PFSK-1 (cell line): ENCODE results near the gene SORBS1.

ENCODE experiments used
- FOXP2 ChIP-seq: optimal IDR thresholded peaks from 2 replicates; pipeline ENCODE3; 2011; ENCODE audit warnings: borderline replicate concordance, control low read depth, inconsistent platforms; ENCODE audit not compliant: insufficient read depth; ENCODE audit errors: extremely low read length, extremely low read depth
- POLR2AphosphoS5 ChIP-seq: IDR thresholded peaks from 2 replicates; pipeline ENCODE4 v1.6.1; 2012; ENCODE audit warnings: low read depth, mild to moderate bottlenecking, control low read depth, low read length, moderate library complexity
- REST ChIP-seq, 2 experiments: IDR thresholded peaks; 2 replicates each; pipeline versions ENCODE4 v1.6.1 to v1.8.0; 2011 to 2012; ENCODE audit warnings: low read depth in 2 of 2, low read length in 2 of 2, control low read depth in 1 of 2, inconsistent platforms in 1 of 2, mild to moderate bottlenecking in 1 of 2, moderate library complexity in 1 of 2; ENCODE audit not compliant: insufficient read depth in 1 of 2
- SIN3A ChIP-seq: IDR thresholded peaks from 2 replicates; pipeline ENCODE4 v1.6.1; 2012; ENCODE audit warnings: mild to moderate bottlenecking, low read length, moderate library complexity, borderline replicate concordance; ENCODE audit not compliant: insufficient read depth
- TAF1 ChIP-seq: IDR thresholded peaks from 2 replicates; pipeline ENCODE4 v1.6.1; 2012; ENCODE audit warnings: low read length, control low read depth, borderline replicate concordance; ENCODE audit not compliant: insufficient read depth

Gene SORBS1

GRCh38 chr10:95454940-95455339 lies 106.2 kb downstream of the SORBS1 start:
- TF ChIP-seq REST (IDR thresholded peaks at IDR 0.05; ENCODE audit: insufficient read depth in 1 of 2, low read depth in 2 of 2, low read length in 2 of 2): no peak
- no peak for TF ChIP-seq TAF1
- no peak for TF ChIP-seq SIN3A
- TF ChIP-seq POLR2AphosphoS5: no peak
- TF ChIP-seq FOXP2: no peak

GRCh38 chr10:95454356-95454755 lies 106.8 kb downstream of the SORBS1 start:
- TF ChIP-seq TAF1 (no peak), SIN3A (no peak), REST (IDR thresholded peaks at IDR 0.05; ENCODE audit: insufficient read depth in 1 of 2, low read depth in 2 of 2, low read length in 2 of 2) (no peak), POLR2AphosphoS5 (no peak), FOXP2 (no peak)

GRCh38 chr10:95451568-95452524 lies 109.3 kb downstream of the SORBS1 start:
- TF ChIP-seq SIN3A (no peak), REST (IDR thresholded peaks at IDR 0.05; ENCODE audit: insufficient read depth in 1 of 2, low read depth in 2 of 2, low read length in 2 of 2) (no peak), TAF1 (no peak), POLR2AphosphoS5 (no peak), FOXP2 (no peak)

GRCh38 chr10:95451150-95451549 lies 110.0 kb downstream of the SORBS1 start:
- no peak for TF ChIP-seq SIN3A

GRCh38 chr10:95450188-95450587 lies 111.0 kb downstream of the SORBS1 start:
- TF ChIP-seq FOXP2 (no peak), REST (IDR thresholded peaks at IDR 0.05; ENCODE audit: insufficient read depth in 1 of 2, low read depth in 2 of 2, low read length in 2 of 2) (no peak), SIN3A (no peak), TAF1 (no peak), POLR2AphosphoS5 (no peak)
